ENCODE results near the gene SLC39A13.

The SLC39A13 gene

DNA sequence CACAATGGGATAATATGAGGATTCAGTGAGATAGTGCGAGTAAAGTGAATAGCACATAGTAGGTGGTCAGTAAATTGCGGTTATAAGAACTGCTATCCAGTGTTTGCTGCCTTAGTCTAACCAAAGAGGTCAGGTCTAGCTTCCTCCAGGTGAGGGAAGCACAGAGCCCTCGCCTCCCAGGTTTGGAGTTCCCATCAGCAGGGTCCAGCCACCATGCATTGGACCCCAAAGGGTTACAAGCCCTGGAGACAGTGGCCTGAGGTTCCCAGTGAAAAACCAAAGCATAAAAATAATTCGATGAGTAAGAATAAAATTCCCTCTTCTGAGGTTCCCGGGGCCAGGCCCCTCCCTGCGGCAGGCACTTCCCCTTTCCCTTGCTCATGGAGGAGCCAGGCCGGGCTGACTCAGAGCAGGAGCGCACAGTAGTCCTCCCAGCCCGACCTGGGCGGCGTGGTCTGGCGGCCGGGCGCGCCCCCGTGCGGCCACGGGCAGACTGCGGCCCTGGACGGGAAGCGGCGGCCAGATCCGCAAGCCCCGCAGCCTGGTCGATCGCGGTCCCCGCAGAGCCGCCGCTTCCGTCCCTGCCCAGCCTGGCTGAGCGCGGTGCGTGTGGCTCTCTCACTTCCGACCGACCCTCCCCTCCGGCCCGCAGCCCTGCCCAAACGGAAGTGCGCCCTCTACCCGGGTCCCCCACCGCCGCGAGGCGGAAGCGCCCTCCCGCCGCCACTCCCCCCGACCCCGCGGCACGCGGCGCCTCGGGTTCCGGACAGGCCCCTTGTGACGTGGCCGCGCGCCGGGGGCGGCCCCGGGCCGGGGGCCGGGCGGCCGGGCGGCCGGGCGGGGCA is at the start of gene SLC39A13:
SLC39A13 (plus strand) TSS at position 845 of the 845 bp plus-strand sequence. CDS start 1,505 bp downstream, outside the sequence.
- peak; percentile 95 for DNase-seq (ENCODE audit: low spot score)

DNA sequence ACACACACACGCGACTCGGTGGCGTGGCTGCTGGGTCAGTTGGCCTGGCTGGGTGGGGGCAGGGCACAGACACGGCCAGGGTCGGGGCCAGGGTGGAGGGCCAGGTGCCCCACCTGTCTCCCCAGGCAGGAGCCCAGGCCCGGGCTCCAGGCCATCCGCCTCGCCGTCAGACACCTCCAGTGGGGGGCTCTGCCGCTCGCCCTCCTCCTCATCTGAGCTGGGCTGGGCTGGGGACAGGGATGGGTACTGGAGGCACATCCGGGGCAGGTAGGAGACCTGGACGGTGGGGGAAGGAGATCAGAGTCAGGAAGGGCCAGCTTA is 49.7 kb upstream of the SLC39A13 start:
- DNase-seq (ENCODE audit: low spot score): no peak

DNA sequence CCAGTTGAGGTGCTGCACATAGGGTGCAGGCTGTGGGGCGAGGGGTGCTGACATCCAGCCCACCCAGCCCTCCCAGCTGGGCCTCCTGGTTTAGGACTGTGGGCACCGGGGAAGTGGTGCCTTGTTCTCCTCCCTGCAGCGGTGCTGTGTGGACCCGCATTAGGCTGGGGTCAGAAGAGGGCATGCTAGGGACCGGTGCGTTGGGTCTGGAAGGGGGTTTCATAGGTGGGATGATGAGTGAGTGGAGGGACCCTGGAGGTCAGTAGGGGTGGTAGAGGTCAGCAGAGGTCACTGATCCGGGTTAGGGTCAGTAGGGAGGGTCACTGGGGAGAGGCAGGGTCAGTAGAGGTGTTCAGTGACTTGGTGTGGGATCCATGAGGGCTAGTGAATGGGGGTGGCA is 49.2 kb upstream of the SLC39A13 start:
- DNase-seq (ENCODE audit: low spot score): no peak

DNA sequence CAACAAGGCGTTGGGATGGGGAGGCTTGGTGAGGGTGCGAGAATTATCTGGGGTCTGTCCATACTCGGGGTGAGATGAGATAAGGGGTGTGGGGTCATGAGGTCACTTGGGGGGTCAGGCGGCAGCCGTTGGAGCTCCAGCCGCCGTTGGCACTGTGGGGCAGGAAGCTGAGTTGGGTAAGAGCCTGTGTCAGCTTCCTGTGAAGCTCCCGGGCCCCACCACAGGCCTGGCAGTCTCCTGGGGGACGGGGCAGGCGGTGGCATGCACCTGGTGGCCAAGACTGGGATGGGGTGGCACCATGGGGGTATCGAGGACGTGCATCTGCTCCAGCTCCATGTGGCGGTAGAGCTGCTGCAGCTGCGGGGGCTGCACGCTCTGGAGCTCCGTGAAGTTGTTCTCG is 48.8 kb upstream of the SLC39A13 start:
- DNase-seq (ENCODE audit: low spot score): peak; percentile 25

DNA sequence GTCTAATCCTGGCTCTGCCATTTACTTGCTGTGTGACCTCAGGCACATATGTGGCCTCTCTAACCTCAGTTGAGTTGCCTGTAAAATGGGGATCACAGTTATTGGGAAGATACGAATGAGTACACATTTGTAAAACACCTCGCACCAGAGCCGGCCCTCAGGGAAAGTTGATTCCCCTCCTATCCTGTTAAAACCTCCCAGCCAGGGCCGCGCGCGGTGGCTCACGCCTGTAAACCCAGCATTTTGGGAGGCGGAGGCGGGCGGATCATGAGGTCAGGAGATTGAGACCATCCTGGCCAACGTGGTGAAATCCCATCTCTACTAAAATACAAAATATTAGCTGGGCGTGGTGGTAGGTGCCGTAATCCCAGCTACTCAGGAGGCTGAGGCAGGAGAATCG is 48.0 kb upstream of the SLC39A13 start:
- DNase-seq (ENCODE audit: low spot score): no peak

DNA sequence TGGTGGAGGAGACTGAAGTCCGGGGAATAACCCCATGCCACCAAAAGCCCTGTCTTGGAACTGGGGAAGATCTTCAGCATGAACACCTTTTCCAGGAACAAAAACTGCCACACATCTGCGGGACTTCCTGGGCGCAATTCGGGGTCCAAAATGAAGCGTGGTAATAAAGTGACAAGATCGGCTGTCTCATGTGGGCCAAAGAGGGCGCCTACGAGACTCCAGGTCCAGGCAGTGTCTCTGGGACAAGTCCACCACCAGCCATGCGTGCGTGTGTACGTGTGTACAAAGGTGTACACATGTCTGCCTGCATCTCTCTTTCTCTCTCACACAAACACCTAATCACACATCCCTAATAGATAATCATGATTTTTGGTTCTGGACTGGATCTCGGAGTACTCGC is 47.0 kb upstream of the SLC39A13 start:
- no peak for DNase-seq (ENCODE audit: low spot score)

DNA sequence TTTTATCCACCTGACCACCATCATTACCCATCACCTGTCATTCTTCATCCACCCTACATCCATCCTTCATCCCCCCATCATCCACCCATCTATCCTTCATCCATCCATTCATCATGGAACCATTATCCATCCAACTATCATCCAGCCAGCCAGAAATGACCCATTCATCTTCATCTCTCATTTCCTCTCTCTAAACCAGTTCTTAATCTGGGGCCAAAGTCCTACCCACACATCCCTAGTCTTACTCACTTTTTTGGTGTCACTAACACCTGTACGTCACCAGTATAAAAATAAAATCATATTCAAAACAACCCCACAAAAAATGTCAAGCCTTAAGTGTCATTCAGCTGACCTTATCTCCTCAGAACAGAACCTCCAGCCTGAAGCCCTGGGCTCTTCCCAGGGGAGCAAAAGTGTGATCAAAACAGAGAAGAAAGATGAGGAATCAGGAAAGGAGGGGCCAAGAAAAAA is 42.3 kb upstream of the SLC39A13 start:
- DNase-seq (ENCODE audit: low spot score): no peak

DNA sequence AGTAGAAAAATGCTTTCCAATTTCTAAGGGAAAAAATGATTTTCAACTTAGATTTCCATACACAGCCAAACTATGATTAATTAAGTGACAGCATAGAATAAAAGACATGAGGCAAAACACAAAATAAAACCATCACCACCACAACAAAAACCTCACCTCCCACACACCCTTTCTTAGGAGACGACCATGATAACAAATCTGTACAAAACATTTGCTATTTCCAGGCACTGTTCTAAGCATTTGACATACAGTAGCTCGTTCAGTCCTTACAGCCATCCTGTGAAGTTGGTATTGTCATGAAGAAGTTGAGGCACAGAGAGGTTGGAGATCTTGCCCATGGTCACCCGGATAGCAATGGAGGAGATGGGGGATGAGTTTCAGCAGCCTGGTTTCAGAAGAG is 38.7 kb upstream of the SLC39A13 start:
- no peak for DNase-seq (ENCODE audit: low spot score)

DNA sequence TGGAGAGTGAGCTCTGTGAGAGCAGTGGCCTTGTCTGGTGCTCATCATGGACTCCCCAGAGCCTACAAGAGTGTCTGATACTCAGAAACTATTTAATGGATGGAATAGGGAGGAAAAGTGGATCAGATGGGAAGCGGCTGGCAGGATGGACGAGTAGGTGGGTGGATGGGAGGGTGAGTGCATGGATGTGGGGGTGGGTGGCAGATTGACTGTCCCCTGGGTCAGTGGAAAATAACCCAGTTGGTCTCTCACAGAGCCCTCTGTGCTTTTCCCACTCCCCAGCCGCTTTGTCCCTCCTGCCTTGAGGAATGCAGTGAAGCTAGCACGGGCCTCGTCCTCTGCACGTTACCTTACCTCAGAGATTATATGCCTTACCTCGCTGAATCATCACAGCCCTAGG is 36.0 kb upstream of the SLC39A13 start:
- DNase-seq (ENCODE audit: low spot score): no peak

DNA sequence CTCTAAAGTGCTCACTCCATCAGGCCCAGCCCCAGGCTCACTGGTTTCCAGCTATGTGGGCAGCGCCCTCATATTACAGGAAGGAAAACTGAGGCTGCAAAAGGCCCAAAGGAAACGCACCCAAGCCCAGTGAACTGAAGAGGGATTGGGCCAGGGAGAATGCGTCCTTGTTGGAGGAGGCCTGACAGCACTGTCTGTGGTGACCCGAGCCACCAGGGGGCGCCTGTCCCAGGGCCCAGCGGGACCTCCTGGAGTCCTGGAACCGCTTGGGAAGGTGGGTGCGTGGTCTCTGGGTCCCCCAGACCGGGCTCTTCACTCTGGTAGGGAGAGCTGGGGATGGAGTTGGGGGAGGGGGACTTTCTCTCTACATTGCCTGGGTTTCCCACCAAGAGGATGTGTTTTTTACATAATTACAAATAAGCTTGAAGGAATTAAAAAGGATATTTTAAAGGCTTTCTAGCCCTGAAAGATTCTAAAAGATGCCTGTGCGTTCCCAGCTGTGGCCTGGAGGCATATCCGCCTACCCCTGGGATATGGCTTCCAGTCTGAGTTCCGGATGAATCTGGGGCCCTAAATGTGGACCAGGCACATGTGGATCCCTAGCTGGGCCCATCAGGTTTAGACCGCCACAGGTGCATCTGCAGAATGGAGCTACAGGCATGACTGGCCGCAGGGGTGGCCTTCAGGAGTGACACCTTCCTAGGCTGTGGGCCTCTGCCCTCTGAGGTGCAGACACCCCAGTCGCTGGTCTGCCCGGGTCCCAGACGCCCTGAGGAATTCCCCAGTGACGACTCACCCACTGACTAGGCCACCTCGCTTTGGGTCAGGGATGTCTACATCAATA is 34.3 kb upstream of the SLC39A13 start:
- DNase-seq (ENCODE audit: low spot score): peak; percentile 83

DNA sequence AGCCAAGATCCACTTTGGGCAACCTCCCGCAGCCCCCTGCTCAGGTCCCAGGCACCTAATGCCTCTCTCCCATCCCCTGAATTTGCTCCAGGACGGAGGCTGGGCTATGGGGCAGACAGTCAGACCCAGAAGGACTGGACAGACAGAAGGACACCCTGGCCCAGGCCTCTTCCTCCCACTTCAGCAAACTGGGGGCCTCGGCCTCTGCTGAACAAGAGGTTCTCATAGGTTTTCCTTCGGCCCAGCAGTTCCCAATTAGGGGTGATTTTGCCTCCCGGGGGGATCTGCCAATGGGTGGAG is 33.7 kb upstream of the SLC39A13 start:
- no peak for DNase-seq (ENCODE audit: low spot score)

DNA sequence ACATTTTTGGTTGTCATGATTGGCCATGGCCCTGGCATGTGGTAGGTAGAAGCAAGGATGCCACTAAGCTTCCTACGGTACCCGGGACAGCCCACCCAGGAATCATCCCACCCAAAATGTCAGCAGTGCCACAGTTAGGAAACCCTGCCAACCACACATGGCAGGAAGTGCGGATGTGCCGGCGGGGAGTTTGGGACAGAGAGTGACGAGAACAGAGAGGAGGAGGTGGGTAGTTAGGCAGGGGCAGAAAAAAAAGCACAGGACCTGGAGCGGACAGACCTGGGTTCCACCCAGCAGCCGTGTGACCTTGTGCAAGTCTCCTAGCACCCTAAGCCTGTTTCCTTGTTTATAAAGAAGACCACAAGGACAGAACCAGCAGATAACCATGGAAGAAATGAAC is 33.4 kb upstream of the SLC39A13 start:
- no peak for DNase-seq (ENCODE audit: low spot score)

DNA sequence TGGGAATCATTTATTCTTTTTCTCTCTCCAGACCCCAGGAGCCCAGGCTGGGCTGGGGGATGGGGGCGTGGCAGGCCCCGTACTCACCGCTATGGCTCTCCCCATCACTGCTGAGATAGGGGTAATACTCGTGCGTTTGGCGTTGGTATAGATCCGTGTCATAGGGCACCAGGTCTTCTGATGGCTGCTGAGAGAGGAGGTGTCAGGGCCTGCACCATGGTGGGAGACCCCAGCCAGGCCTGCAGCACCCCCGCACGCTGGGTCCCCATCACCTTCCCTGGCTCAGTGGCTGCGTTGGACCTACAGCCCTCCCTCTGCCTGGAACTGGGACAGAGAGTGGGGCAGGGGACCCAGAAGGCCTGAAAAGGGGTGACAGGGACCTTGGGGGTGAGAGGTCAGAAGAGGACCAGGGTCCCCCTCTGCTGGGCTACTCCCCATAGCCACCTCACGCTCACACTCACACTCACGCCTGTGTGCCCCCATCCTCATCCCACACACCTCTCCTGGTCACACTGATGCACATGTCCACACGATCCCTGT is 32.8 kb upstream of the SLC39A13 start:
- no peak for DNase-seq (ENCODE audit: low spot score)

DNA sequence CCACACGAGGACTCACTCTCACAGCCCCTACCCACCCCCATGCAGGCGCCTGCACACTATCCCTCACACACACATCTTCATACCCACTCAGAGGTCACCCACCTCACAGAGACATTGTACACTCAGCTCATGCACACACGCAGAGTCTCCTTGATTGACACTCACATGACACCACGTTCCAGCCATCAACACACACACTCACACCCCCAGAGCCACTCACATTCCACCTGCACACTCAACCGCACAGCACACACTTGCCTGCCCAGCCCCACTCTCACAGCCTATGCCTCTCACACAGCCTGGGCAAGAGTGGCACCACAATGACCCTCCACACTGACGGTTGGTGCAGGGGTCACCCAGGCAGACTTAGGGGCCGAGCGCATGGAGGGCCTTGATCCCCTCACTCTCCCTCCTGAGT is 32.3 kb upstream of the SLC39A13 start:
- no peak for DNase-seq (ENCODE audit: low spot score)

DNA sequence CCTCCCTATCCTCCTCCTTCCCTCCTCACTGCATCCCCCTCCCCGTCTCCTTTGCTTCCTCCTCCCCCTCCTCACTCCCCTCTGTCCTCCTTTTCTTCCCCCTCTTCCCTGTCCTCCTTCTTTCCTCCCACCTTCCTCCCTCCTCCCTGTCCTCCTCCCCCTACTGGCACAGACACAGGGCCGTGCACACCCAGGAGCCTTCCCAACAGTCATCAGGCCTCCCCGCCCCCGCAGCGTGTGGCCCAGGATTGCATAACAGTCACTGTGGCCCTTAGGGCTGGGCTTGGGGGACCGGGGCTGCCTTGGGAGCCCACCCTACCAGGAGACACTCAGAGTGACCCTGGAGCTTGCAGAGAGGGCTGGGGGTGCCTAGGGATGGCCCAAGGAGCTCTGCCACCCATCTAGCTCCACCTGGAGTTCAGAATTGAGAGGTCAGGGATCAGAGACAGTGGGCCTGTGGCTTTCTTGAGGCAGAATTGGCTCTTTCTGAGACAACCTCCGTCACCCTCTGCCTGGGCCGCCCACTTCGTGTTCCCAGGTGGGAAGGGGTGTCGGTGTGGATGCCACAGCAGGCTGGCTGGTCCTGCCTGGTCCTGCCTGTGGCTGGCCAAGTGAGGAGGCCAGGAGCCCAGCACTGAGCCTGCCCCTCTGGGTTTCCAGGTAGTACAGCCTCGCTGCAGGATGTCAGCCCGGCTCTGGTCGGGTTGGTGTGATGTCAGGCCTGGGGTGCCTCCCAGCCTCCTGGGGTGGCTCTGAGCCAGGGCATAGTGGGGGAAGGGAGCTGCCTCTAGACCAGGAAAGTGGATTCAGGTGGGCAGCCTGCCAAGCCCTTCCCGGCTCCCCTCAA is 31.6 kb upstream of the SLC39A13 start:
- DNase-seq (ENCODE audit: low spot score): no peak

DNA sequence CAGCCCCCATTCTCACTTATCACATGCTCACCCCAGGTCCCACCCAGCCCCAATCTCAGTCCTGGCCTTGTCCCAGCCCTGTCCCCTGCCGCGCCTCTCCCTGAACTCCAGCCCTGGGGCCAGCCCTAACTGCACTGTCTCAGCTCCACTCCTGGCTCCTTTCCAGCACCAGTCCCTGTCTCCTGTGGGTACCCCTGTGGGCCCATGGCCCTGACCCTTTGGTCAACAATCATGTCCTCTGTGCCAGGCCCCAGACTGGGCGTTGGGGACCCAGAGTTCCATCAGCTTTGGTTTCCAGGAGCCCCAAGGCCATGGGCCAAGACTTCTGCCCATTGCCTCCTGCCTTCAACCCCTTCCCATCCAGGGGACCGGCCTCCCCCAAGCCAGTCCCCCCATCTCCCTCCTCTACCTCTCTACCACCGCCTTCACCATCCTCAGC is 30.8 kb upstream of the SLC39A13 start:
- DNase-seq (ENCODE audit: low spot score): no peak

DNA sequence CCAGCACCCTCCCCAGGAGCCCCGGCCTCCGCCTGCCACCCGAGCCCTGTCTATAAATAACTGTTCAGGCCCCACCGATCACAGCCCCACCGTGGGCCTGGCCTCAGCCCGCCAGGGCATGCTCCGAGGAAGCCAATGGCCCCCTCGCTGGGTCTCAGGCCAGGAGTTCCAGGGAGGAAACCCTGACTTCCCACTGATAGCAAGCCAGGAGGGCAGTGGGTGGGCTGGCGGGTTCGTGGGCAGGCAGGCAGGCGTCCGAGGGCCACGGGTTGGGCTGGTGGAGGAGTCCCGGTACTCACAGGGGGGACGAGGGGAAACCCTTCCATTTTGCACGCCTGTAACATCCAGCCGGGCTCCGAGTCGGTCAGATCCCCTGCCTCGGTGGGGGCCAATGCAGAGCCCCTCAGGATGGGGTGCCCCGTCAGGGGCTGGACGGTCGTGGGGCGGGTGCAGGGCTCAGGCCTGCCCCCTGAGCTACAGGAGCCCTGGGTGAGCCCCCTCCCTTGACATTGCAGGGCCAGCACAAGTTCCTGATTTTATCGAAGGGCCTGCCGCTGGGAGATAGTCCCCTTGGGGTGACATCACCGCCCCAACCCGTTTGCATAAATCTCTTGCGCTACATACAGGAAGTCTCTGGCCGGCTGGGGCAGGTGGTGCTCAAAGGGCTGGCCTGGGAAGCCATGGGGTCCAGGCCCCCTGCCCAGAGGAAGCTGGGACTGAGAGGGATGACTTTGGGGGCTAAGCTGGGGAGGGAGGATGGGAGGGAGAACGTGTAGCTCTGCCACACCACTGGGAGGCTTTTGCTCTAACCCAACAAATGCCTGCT is 30.2 kb upstream of the SLC39A13 start, which contains the start of gene SPI1:
SPI1 (minus strand) TSS at position 538 of the 826 bp plus-strand sequence; CDS start at position 344, 194 bp downstream.
- no peak for DNase-seq (ENCODE audit: low spot score)

DNA sequence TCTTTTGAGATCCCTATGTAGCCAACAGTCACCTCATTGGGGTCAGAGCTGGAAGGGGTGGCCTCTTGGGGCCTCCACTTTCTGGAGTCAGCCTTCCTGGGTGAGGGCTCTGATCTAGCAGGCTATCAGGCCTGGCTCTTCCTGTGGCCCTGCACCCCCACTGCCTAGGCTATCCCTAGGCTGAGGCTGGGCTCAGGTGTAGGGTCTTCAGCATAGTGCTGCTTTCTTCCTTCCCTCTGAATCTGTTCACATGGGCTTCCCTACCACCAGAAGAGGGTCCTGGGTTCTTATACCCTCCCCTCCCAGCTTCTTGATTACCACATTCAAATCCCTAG is 29.6 kb upstream of the SLC39A13 start:
- no peak for DNase-seq (ENCODE audit: low spot score)

DNA sequence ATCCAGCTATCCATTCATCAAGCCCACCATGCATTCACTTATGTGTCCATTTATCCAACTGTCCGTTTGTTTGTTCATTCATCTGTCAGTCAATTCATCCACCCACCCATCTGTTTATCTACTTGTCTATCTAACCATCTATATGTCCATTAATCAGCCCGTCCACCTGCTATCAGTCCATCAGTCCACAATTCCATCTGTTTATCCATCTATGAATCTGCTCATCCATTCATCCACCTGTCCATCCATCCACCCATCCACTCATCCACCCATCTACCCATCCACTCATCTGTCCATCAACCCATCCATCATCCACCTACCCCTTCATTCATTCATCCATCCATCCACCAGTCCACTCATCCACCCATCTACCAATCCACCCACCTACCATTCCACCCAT is 29.1 kb upstream of the SLC39A13 start:
- DNase-seq (ENCODE audit: low spot score): no peak

DNA sequence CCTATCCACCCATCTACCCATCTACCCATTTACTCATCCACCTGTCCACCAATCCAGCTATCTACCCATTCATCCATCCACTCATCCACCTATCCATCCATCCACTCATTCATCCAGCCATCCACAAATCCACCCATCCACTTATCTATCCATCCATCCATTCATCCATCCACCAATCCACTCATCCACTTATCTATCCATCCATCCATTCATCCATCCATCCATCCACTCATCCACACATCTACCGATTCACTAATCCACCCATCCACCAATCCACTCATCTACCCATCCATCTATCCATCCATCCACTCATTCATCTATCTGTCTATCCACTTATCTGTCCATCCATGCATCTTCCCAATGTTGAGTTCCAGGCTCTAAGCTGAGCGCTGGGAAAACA is 28.3 kb upstream of the SLC39A13 start:
- DNase-seq (ENCODE audit: low spot score): no peak

DNA sequence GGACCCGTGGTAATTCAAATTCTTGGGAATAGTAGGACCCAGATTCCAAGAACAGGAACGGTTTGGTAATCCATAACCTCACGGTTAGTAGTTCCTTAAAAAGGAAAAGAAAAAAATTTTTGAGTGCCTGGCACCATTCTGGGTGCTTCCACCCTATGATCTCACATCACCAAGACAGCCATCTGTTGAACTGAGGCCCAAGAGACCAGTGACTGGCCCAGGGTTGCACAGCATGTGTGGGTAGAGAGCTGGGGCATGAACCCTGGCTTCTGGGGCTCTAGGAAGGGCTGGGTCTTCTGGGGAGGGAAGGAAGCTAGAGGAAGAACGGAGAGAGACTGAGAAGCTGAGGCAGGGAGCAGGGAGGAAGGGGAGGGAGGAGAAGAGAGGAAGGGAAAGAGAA is 25.3 kb upstream of the SLC39A13 start:
- no peak for DNase-seq (ENCODE audit: low spot score)
